Measurements from ENCODE around the gene CFAP97.

The CFAP97 gene

GRCh38 chr4:185196437-185196836 is 7.4 kb downstream of the CFAP97 start:
- TF ChIP-seq ZNF274 (IDR thresholded peaks at IDR 0.05; ENCODE audit: low read depth, low read length), result no peak
- no peak overlapping the region for H3K4me3 ChIP-seq (ENCODE audit: low read length)

- H3K4me3 ChIP-seq (ENCODE audit: low read length), result no peak overlapping the region
- no peak for TF ChIP-seq ZNF274 (IDR thresholded peaks at IDR 0.05; ENCODE audit: low read depth, low read length)
These were observed 8.6 kb downstream of the CFAP97 start for GRCh38 chr4:185194924-185195888.

- no peak for TF ChIP-seq ZNF274 (IDR thresholded peaks at IDR 0.05; ENCODE audit: low read depth, low read length)
- no peak overlapping the region for H3K4me3 ChIP-seq (ENCODE audit: low read length)
These were observed 11.7 kb downstream of the CFAP97 start for GRCh38 chr4:185192059-185192458.

- TF ChIP-seq ZNF274 (IDR thresholded peaks at IDR 0.05; ENCODE audit: low read depth, low read length), result no peak
- H3K4me3 ChIP-seq (ENCODE audit: low read length), result no peak overlapping the region
These were observed 13.4 kb downstream of the CFAP97 start for GRCh38 chr4:185190306-185190856.

GRCh38 chr4:185189606-185190305 is 14.0 kb downstream of the CFAP97 start:
- TF ChIP-seq ZNF274 (IDR thresholded peaks at IDR 0.05; ENCODE audit: low read depth, low read length), result no peak
- H3K4me3 ChIP-seq (ENCODE audit: low read length), result no peak overlapping the region

GRCh38 chr4:185186769-185187168 is 17.0 kb downstream of the CFAP97 start:
- TF ChIP-seq ZNF274 (IDR thresholded peaks at IDR 0.05; ENCODE audit: low read depth, low read length), result no peak
- no peak overlapping the region for H3K4me3 ChIP-seq (ENCODE audit: low read length)

GRCh38 chr4:185183622-185184281 is 20.0 kb downstream of the CFAP97 start:
- TF ChIP-seq ZNF274 (IDR thresholded peaks at IDR 0.05; ENCODE audit: low read depth, low read length), result no peak
- H3K4me3 ChIP-seq (ENCODE audit: low read length), result no peak overlapping the region

- no peak overlapping the region for H3K4me3 ChIP-seq (ENCODE audit: low read length)
- no peak for TF ChIP-seq ZNF274 (IDR thresholded peaks at IDR 0.05; ENCODE audit: low read depth, low read length)
These were observed 21.6 kb downstream of the CFAP97 start for GRCh38 chr4:185182239-185182638.

GRCh38 chr4:185179488-185179887 is 24.3 kb downstream of the CFAP97 start:
- no peak for TF ChIP-seq ZNF274 (IDR thresholded peaks at IDR 0.05; ENCODE audit: low read depth, low read length)
- H3K4me3 ChIP-seq (ENCODE audit: low read length), result no peak overlapping the region

- no peak for TF ChIP-seq ZNF274 (IDR thresholded peaks at IDR 0.05; ENCODE audit: low read depth, low read length)
- peak overlapping the region; percentile 4; the same call in 1 of the 2 replicates for H3K4me3 ChIP-seq (ENCODE audit: low read length)
These were observed 32.3 kb downstream of the CFAP97 start for GRCh38 chr4:185171373-185172071.

- no peak for TF ChIP-seq ZNF274 (IDR thresholded peaks at IDR 0.05; ENCODE audit: low read depth, low read length)
These were observed 36.6 kb downstream of the CFAP97 start for GRCh38 chr4:185167234-185167633.

GRCh38 chr4:185165605-185166063 is 38.2 kb downstream of the CFAP97 start:
- no peak for TF ChIP-seq ZNF274 (IDR thresholded peaks at IDR 0.05; ENCODE audit: low read depth, low read length)
- no peak overlapping the region; the same call in 1 of the 2 replicates for H3K4me3 ChIP-seq (ENCODE audit: low read length)

More at GRCh38 chr4:185167234-185167633, 36.6 kb downstream of the CFAP97 start:
- no peak overlapping the region for H3K4me3 ChIP-seq (ENCODE audit: low read length)

- TF ChIP-seq ZNF274 (IDR thresholded peaks at IDR 0.05; ENCODE audit: low read depth, low read length), result no peak
- no peak overlapping the region for H3K4me3 ChIP-seq (ENCODE audit: low read length)
These were observed 52.5 kb downstream of the CFAP97 start for GRCh38 chr4:185151296-185151695.

All from GM08714 (cell line).